B cell (primary cell): ENCODE results near the gene SERTM2. TPM values are rescaled to one million over a fixed set of nuclear protein-coding genes. Genes with fewer than 3 reads are reported as not detected.

Experiments
- ATAC-seq: fragments of 200-7000 bp; cut with Tn5 transposase; one replicate; pipeline ENCODE4 v1.10.0; 2021; ENCODE audit warnings: low read depth, mild to moderate bottlenecking, moderate number of reproducible peaks, moderate library complexity
- CTCF ChIA-PET: fragments of 350-600 bp; sonication (Branson Sonifier 250); formaldehyde crosslinking; loops from one replicate; lab custom pipeline; 2021; ENCODE audit warnings: antibody characterized with exemption, inconsistent platforms; lab: Charles Lee
- POLR2A ChIA-PET: fragments of 350-600 bp; sonication (Branson Sonifier 250); formaldehyde crosslinking; loops from one replicate; lab custom pipeline; 2021; ENCODE audit warnings: antibody characterized with exemption; lab: Charles Lee
- DNase-seq: peaks from one replicate; pipeline ENCODE4 v3.0.0; 2013
- H2AFZ ChIP-seq: 2 replicates; pipeline ENCODE4 v1.6.1; 2012; ENCODE audit warnings: mild to moderate bottlenecking, low read depth, low read length; ENCODE audit not compliant: insufficient read depth, poor library complexity, severe bottlenecking
- H3K27ac ChIP-seq, 2 donors: 1 replicate in 1 of 2; 2 replicates in 1 of 2; pipeline ENCODE4 v1.5.1; 2012 to 2013; ENCODE audit warnings: low read length in 2 of 2, mild to moderate bottlenecking in 2 of 2, moderate library complexity in 1 of 2
- H3K27me3 ChIP-seq, 4 experiments: fragments of 200-600 bp in 1 of 4; sonication (generic) in 1 of 4; replicated peaks in 1 of 4; 1 replicate in 2 of 4; 2 replicates in 2 of 4; pipeline versions ENCODE4 v1.6.1 to v1.7.0; 2013 to 2016; ENCODE audit warnings: low read length in 3 of 4, mild to moderate bottlenecking in 2 of 4, mixed read lengths in 1 of 4, moderate library complexity in 1 of 4; ENCODE audit not compliant: insufficient read depth in 4 of 4, control insufficient read depth in 3 of 4; ENCODE audit errors: control extremely low read depth in 1 of 4
- H3K36me3 ChIP-seq, 2 experiments: replicated peaks in 1 of 2; 1 replicate in 1 of 2; 2 replicates in 1 of 2; pipeline versions ENCODE4 v1.6.1 to v1.7.1; 2013; ENCODE audit warnings: low read length in 1 of 2; ENCODE audit not compliant: insufficient read depth in 2 of 2, control insufficient read depth in 1 of 2; ENCODE audit errors: control extremely low read depth in 1 of 2, extremely low read depth in 1 of 2
- H3K4me1 ChIP-seq, 2 donors: fragments of 200-600 bp in 1 of 2; sonication (generic) in 1 of 2; 1 replicate in 1 of 2; 2 replicates in 1 of 2; pipeline versions ENCODE4 v1.5.1 to v1.6.1; 2013 to 2017; ENCODE audit warnings: low read length in 2 of 2; ENCODE audit not compliant: control insufficient read depth in 2 of 2, insufficient read depth in 2 of 2
- H3K4me2 ChIP-seq: replicated peaks from 2 replicates; pipeline ENCODE3; 2012; ENCODE audit warnings: mild to moderate bottlenecking, low read depth, low read length; ENCODE audit not compliant: poor library complexity, severe bottlenecking
- H3K4me3 ChIP-seq, 5 experiments: fragments of 200-600 bp in 1 of 5; sonication (generic) in 1 of 5; 1 replicate in 3 of 5; 2 replicates in 2 of 5; pipeline versions ENCODE4 v1.5.1 to v1.7.0; 2011 to 2016; ENCODE audit warnings: low read length in 4 of 5, mild to moderate bottlenecking in 4 of 5, low read depth in 2 of 5, control low read depth in 1 of 5, moderate library complexity in 1 of 5; ENCODE audit not compliant: insufficient read depth in 1 of 5; ENCODE audit errors: control extremely low read depth in 1 of 5, extremely low read depth in 1 of 5
- H3K79me2 ChIP-seq: fragments of 200-600 bp; sonication (generic); one replicate; pipeline ENCODE4 v1.6.0; 2016; ENCODE audit warnings: low read length; ENCODE audit not compliant: control insufficient read depth, insufficient read depth
- H3K9ac ChIP-seq: fragments of 200-600 bp; sonication (generic); 2 replicates; pipeline ENCODE4 v1.6.1; 2017; ENCODE audit warnings: mild to moderate bottlenecking, low read length, moderate library complexity
- H3K9me3 ChIP-seq, 3 donors: one replicate each; pipeline versions ENCODE4 v1.6.1 to v1.7.1; 2013; ENCODE audit warnings: low read length in 2 of 3; ENCODE audit not compliant: control insufficient read depth in 2 of 3, insufficient read depth in 1 of 3; ENCODE audit errors: control extremely low read depth in 1 of 3
- H4K20me1 ChIP-seq: 2 replicates; pipeline ENCODE4 v1.6.0; 2012; ENCODE audit warnings: mild to moderate bottlenecking, low read length; ENCODE audit not compliant: insufficient read depth, control insufficient read depth, poor library complexity, severe bottlenecking
- H3K27ac Mint-ChIP-seq: one replicate; pipeline ENCODE4 v1.8.0; 2021; ENCODE audit warnings: mixed read lengths
- H3K27me3 Mint-ChIP-seq: one replicate; pipeline ENCODE4 v1.8.0; 2021; ENCODE audit warnings: mixed read lengths
- H3K4me1 Mint-ChIP-seq: one replicate; pipeline ENCODE4 v1.8.0; 2021; ENCODE audit warnings: mixed read lengths
- H3K4me3 Mint-ChIP-seq: one replicate; pipeline ENCODE4 v1.8.0; 2021; ENCODE audit warnings: mixed read lengths
- H3K9me3 Mint-ChIP-seq: one replicate; pipeline ENCODE4 v1.8.0; 2022; ENCODE audit warnings: mixed read lengths; ENCODE audit not compliant: insufficient read depth
- EZH2 ChIP-seq: IDR thresholded peaks from 2 replicates; pipeline ENCODE4 v1.6.1; 2012; ENCODE audit warnings: borderline replicate concordance, low read depth, mild to moderate bottlenecking, moderate library complexity, low read length; ENCODE audit not compliant: insufficient read depth, poor library complexity, severe bottlenecking
- intact Hi-C: fragments of 100-400 bp; cut with micrococcal nuclease; formaldehyde crosslinking; loops from one replicate; pipeline ENCODE4 v1.10.0; 2022
- polyA plus RNA-seq: library from polyadenylated mRNA; depleted of rRNA; stranded (reverse); fragments of >200 nt; gene quantifications from 2 replicates; pipeline ENCODE4 v1.2.3, GENCODE V29; 2012
- total RNA-seq, 2 donors: library from RNA; stranded (reverse); fragments of 120-200 nt in 1 of 2; gene quantifications; 1 replicate in 1 of 2; 2 replicates in 1 of 2; pipeline versions ENCODE4 v1.2.3 to v1.2.4, GENCODE V29; 2013 to 2022
- TF ChIP-seq, protein P1 (sequence below): fragments of 200-600 bp; IDR thresholded peaks from one replicate; pipeline ENCODE4 v1.8.0; 2022; ENCODE audit warnings: antibody characterized with exemption, mild to moderate bottlenecking

The SERTM2 gene
- total and polyA plus RNA-seq, 2 donors (not counting 1 experiment from before 2014, with no cell fraction given): not detected

- H3K27me3 ChIP-seq: peaks cover 0 to 4% (median 0%) of the 10 kb centered on the region in 4 experiments
- Mint-ChIP-seq H3K9me3 (no peaks in the 10 kb centered on the region), H3K4me3 (no peak overlapping the region), H3K27me3 (no peaks in the 10 kb centered on the region), H3K27ac (no peak overlapping the region), H3K4me1 (peaks cover 1% of the 10 kb centered on the region)
- intact Hi-C loops: no loop called here
- TF ChIP-seq, protein P1, sequence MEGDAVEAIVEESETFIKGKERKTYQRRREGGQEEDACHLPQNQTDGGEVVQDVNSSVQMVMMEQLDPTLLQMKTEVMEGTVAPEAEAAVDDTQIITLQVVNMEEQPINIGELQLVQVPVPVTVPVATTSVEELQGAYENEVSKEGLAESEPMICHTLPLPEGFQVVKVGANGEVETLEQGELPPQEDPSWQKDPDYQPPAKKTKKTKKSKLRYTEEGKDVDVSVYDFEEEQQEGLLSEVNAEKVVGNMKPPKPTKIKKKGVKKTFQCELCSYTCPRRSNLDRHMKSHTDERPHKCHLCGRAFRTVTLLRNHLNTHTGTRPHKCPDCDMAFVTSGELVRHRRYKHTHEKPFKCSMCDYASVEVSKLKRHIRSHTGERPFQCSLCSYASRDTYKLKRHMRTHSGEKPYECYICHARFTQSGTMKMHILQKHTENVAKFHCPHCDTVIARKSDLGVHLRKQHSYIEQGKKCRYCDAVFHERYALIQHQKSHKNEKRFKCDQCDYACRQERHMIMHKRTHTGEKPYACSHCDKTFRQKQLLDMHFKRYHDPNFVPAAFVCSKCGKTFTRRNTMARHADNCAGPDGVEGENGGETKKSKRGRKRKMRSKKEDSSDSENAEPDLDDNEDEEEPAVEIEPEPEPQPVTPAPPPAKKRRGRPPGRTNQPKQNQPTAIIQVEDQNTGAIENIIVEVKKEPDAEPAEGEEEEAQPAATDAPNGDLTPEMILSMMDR: no peak
- TF ChIP-seq EZH2: no peak
- H3K4me2 ChIP-seq: no peak overlapping the region
- H2AFZ ChIP-seq: no peak overlapping the region
- no peak overlapping the region for H3K27ac ChIP-seq
- CTCF ChIA-PET: no interaction called here
- POLR2A ChIA-PET: no interaction called here
- H3K36me3 ChIP-seq: no peaks in the 10 kb centered on the region
- no peaks in the 10 kb centered on the region for H3K79me2 ChIP-seq
- H4K20me1 ChIP-seq: no peaks in the 10 kb centered on the region
- H3K4me3 ChIP-seq: no peak overlapping the region
- no peaks in the 10 kb centered on the region for H3K4me1 ChIP-seq
- no peak for DNase-seq
- H3K9ac ChIP-seq: no peak overlapping the region
- H3K9me3 ChIP-seq: no peaks in the 10 kb centered on the region
- ATAC-seq: no peak
Observed at GRCh38 chrX:111507933-111508332, 3.5 kb upstream of the SERTM2 start.

- Histone ChIP-seq H3K36me3 (no peaks in the 10 kb centered on the region), H3K9ac (no peak overlapping the region), H3K79me2 (no peaks in the 10 kb centered on the region), H3K27me3 (no peaks in the 10 kb centered on the region), H3K4me3 (no peak overlapping the region), H3K4me1 (no peaks in the 10 kb centered on the region), H3K27ac (no peak overlapping the region), H2AFZ (no peak overlapping the region), H4K20me1 (no peaks in the 10 kb centered on the region), H3K9me3 (no peaks in the 10 kb centered on the region), H3K4me2 (no peak overlapping the region)
- ATAC-seq (no peak), DNase-seq (no peak)
- TF ChIP-seq, protein P1: no peak
- TF ChIP-seq EZH2: no peak
- CTCF ChIA-PET: no interaction called here
- intact Hi-C loops: no loop called here
- H3K4me3 Mint-ChIP-seq: no peak overlapping the region
- H3K27ac Mint-ChIP-seq: no peak overlapping the region
- H3K4me1 Mint-ChIP-seq: peaks cover 1% of the 10 kb centered on the region
- no peaks in the 10 kb centered on the region for H3K9me3 Mint-ChIP-seq
- POLR2A ChIA-PET: no interaction called here
- H3K27me3 Mint-ChIP-seq: no peaks in the 10 kb centered on the region
Observed at GRCh38 chrX:111515298-111515697, 3.9 kb downstream of the SERTM2 start.
